Endodermal cell (in vitro differentiated cells): ENCODE data around the gene WNT9B. TPM values are rescaled to one million over a fixed set of nuclear protein-coding genes. Genes with fewer than 3 reads are reported as not detected.

ENCODE experiments used
- DNase-seq: peaks from one replicate; pipeline ENCODE4 v3.0.0-alpha.2; 2017
- H3K27ac ChIP-seq: 2 replicates; pipeline ENCODE4 v1.5.1; 2013; ENCODE audit warnings: mild to moderate bottlenecking, low read depth, low read length, moderate library complexity
- H3K27me3 ChIP-seq: 2 replicates; pipeline ENCODE4 v1.6.1; 2013; ENCODE audit warnings: mild to moderate bottlenecking, low read length, moderate library complexity; ENCODE audit not compliant: insufficient read depth, control insufficient read depth, poor library complexity, severe bottlenecking
- H3K36me3 ChIP-seq: 2 replicates; pipeline ENCODE4 v1.7.0; 2013; ENCODE audit warnings: mild to moderate bottlenecking, low read length, moderate library complexity; ENCODE audit not compliant: control insufficient read depth, insufficient read depth
- H3K4me1 ChIP-seq: one replicate; pipeline ENCODE4 v1.7.0; 2013; ENCODE audit warnings: low read length; ENCODE audit not compliant: control insufficient read depth, insufficient read depth
- H3K4me3 ChIP-seq: 2 replicates; pipeline ENCODE4 v1.5.1; 2013; ENCODE audit warnings: mild to moderate bottlenecking, low read length, moderate library complexity
- H3K9ac ChIP-seq: 2 replicates; pipeline ENCODE4 v1.6.1; 2013; ENCODE audit warnings: mild to moderate bottlenecking, low read length, moderate library complexity; ENCODE audit not compliant: poor library complexity, severe bottlenecking; ENCODE audit errors: extremely low read depth
- H3K9me3 ChIP-seq: 2 replicates; pipeline ENCODE4 v1.6.1; 2013; ENCODE audit warnings: mild to moderate bottlenecking, low read length, moderate library complexity; ENCODE audit not compliant: control insufficient read depth
- H3K27ac Mint-ChIP-seq: 2 replicates; pipeline ENCODE4 v1.8.0; 2020; ENCODE audit warnings: mixed read lengths
- H3K27me3 Mint-ChIP-seq: 2 replicates; pipeline ENCODE4 v1.8.0; 2021; ENCODE audit warnings: mild to moderate bottlenecking, mixed read lengths; ENCODE audit not compliant: insufficient read depth
- H3K36me3 Mint-ChIP-seq: 2 replicates; pipeline ENCODE4 v1.8.0; 2020; ENCODE audit warnings: low read depth, mixed read lengths
- H3K4me1 Mint-ChIP-seq: 2 replicates; pipeline ENCODE4 v1.8.0; 2020; ENCODE audit warnings: mixed read lengths
- H3K4me3 Mint-ChIP-seq: 2 replicates; pipeline ENCODE4 v1.8.0; 2020; ENCODE audit warnings: mild to moderate bottlenecking, moderate library complexity, mixed read lengths
- H3K9me3 Mint-ChIP-seq: 2 replicates; pipeline ENCODE4 v1.8.0; 2020; ENCODE audit warnings: mild to moderate bottlenecking, mixed read lengths
- WGBS, 2 experiments: methylation state at CpG; one replicate each; pipeline versions ENCODE4 v1.1.5 to v1.1.7; 2013; ENCODE audit warnings: missing lambda C conversion rate in 2 of 2, mixed read lengths in 1 of 2; ENCODE audit not compliant: insufficient coverage in 1 of 2, insufficient read length in 1 of 2; 5-methylcytosine and 5-hydroxymethylcytosine counted together
- total RNA-seq, 2 donors: library from RNA; stranded (reverse); fragmentation: NEBNext Ultra II Directional in 1 of 2; extraction: Animal tissue kit (Norgen Biotek cat#: 25700) in 1 of 2; gene quantifications; 2 replicates in 1 of 2; 3 replicates in 1 of 2; pipeline ENCODE4 v1.2.1, GENCODE V29; 2021
- TF ChIP-seq, protein P1 (sequence below): fragments of 200-600 bp; sonication (generic); conservative IDR thresholded peaks from 2 replicates; pipeline ENCODE4 v1.5.0; 2021; ENCODE audit warnings: antibody characterized with exemption, mild to moderate bottlenecking

WNT9B gene
- total RNA-seq, 2 donors from 2014 or later = 0.33 TPM; not detected in 1

GRCh38 chr17:46859996-46860395 lies 8.6 kb downstream of the WNT9B start:
- Histone ChIP-seq H3K36me3 (no peaks in the 10 kb centered on the region), H3K9ac (no peak overlapping the region), H3K27me3 (no peaks in the 10 kb centered on the region), H3K4me3 (no peak overlapping the region), H3K9me3 (no peaks in the 10 kb centered on the region), H3K27ac (no peak overlapping the region), H3K4me1 (no peaks in the 10 kb centered on the region)
- no peaks in the 10 kb centered on the region for H3K9me3 Mint-ChIP-seq
- no peak overlapping the region for H3K4me3 Mint-ChIP-seq
- DNase-seq = peak; percentile 50
- 90 to 96% methylated on average over 4 to 5 of the region's 5 CpGs for WGBS, 2 experiments
- no peaks in the 10 kb centered on the region for H3K36me3 Mint-ChIP-seq
- peaks cover 4% of the 10 kb centered on the region for H3K4me1 Mint-ChIP-seq
- TF ChIP-seq, protein P1, sequence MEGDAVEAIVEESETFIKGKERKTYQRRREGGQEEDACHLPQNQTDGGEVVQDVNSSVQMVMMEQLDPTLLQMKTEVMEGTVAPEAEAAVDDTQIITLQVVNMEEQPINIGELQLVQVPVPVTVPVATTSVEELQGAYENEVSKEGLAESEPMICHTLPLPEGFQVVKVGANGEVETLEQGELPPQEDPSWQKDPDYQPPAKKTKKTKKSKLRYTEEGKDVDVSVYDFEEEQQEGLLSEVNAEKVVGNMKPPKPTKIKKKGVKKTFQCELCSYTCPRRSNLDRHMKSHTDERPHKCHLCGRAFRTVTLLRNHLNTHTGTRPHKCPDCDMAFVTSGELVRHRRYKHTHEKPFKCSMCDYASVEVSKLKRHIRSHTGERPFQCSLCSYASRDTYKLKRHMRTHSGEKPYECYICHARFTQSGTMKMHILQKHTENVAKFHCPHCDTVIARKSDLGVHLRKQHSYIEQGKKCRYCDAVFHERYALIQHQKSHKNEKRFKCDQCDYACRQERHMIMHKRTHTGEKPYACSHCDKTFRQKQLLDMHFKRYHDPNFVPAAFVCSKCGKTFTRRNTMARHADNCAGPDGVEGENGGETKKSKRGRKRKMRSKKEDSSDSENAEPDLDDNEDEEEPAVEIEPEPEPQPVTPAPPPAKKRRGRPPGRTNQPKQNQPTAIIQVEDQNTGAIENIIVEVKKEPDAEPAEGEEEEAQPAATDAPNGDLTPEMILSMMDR = no peak
- no peak overlapping the region for H3K27ac Mint-ChIP-seq
- peaks cover 19% of the 10 kb centered on the region for H3K27me3 Mint-ChIP-seq

DNA sequence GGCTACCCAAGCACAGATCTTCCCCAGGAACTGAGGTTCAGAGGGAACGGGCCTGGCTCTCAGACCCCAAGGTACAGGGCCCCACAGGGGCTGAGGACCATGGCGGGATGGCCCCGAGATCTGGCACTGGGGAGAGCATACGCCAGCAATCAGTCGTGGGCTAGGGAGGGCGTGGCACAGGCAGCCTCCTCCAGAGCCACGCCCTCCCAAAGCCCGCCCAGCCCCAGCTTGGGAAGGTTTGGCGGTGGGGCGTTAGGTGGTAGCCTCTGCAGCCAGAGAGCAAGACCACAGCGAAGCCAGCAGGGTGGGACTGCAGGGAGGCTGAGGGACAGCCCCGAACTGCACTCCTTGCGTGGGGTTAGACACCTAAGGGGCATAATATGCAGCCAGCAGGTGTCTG lies 11.6 kb downstream of the WNT9B start:
- TF ChIP-seq, protein P1 = no peak
- Mint-ChIP-seq H3K27me3 (peaks cover 14% of the 10 kb centered on the region), H3K36me3 (no peaks in the 10 kb centered on the region), H3K27ac (no peak overlapping the region), H3K4me3 (no peak overlapping the region), H3K9me3 (no peaks in the 10 kb centered on the region), H3K4me1 (peaks cover 4% of the 10 kb centered on the region)
- Histone ChIP-seq H3K9me3 (no peaks in the 10 kb centered on the region), H3K4me1 (no peaks in the 10 kb centered on the region), H3K36me3 (no peaks in the 10 kb centered on the region), H3K9ac (no peak overlapping the region), H3K4me3 (no peak overlapping the region), H3K27ac (no peak overlapping the region), H3K27me3 (no peaks in the 10 kb centered on the region)
- 61 to 86% methylated on average over 6 to 13 of the region's 13 CpGs for WGBS, 2 experiments
- peak; percentile 93 for DNase-seq

GRCh38 chr17:46863383-46864121 lies 12.2 kb downstream of the WNT9B start:
- no peak overlapping the region for H3K4me3 Mint-ChIP-seq
- DNase-seq = peak; percentile 40
- H3K36me3 Mint-ChIP-seq = no peaks in the 10 kb centered on the region
- no peaks in the 10 kb centered on the region for H3K9me3 Mint-ChIP-seq
- Histone ChIP-seq H3K36me3 (no peaks in the 10 kb centered on the region), H3K4me3 (no peak overlapping the region), H3K9me3 (no peaks in the 10 kb centered on the region), H3K27me3 (no peaks in the 10 kb centered on the region), H3K9ac (no peak overlapping the region), H3K4me1 (no peaks in the 10 kb centered on the region), H3K27ac (no peak overlapping the region)
- peaks cover 4% of the 10 kb centered on the region for H3K4me1 Mint-ChIP-seq
- WGBS, 2 experiments = 89 to 92% methylated on average over 4 to 8 of the region's 8 CpGs
- TF ChIP-seq, protein P1 = no peak
- H3K27ac Mint-ChIP-seq = no peak overlapping the region
- H3K27me3 Mint-ChIP-seq = peaks cover 14% of the 10 kb centered on the region
